Measurements from ENCODE around the gene CHP2. TPM values are rescaled to one million over a fixed set of nuclear protein-coding genes. Genes with fewer than 3 reads are reported as not detected.

Gene CHP2
- not detected in 2 replicates for total RNA-seq

GRCh38 chr16:23754594-23755483, at the start of gene CHP2:
Gene CHP2, plus strand, starts transcription at chr16:23755026. Its CDS starts 24 bp downstream, at chr16:23755050.

GRCh38 chr16:23712976-23713375, 41.9 kb upstream of the CHP2 start, which contains the start of gene ERN2:
Gene ERN2, minus strand, starts transcription at chr16:23713222. Its CDS starts 35 bp downstream, at chr16:23713187.

Other genes starting within 250 kb of the CHP2 start
- gene GGA2, start 244.5 kb upstream of the CHP2 start, total RNA-seq: 21.1 and 21.4 TPM in 2 replicates
- 22.5 and 31.6 TPM in 2 replicates for gene EARS2, start 197.7 kb upstream of the CHP2 start, total RNA-seq
- 60.5 and 69.3 TPM in 2 replicates for gene UBFD1, start 197.3 kb upstream of the CHP2 start, total RNA-seq
- gene NDUFAB1, start 158.7 kb upstream of the CHP2 start, total RNA-seq: 58.4 and 60.9 TPM in 2 replicates
- gene PALB2, start 113.7 kb upstream of the CHP2 start, total RNA-seq: 6.5 and 7.3 TPM in 2 replicates
- 50.1 and 55.3 TPM in 2 replicates for gene DCTN5, start 113.6 kb upstream of the CHP2 start, total RNA-seq
- 8.2 and 12.2 TPM in 2 replicates for gene PLK1, start 76.1 kb upstream of the CHP2 start, total RNA-seq
- gene ERN2, start 41.8 kb upstream of the CHP2 start, total RNA-seq: 0.19 and 0.40 TPM in 2 replicates
- under 0.01 and 0.19 TPM in 2 replicates for gene PRKCB, start 81.0 kb downstream of the CHP2 start, total RNA-seq